ENCODE data around the gene KLHL1.

DNA sequence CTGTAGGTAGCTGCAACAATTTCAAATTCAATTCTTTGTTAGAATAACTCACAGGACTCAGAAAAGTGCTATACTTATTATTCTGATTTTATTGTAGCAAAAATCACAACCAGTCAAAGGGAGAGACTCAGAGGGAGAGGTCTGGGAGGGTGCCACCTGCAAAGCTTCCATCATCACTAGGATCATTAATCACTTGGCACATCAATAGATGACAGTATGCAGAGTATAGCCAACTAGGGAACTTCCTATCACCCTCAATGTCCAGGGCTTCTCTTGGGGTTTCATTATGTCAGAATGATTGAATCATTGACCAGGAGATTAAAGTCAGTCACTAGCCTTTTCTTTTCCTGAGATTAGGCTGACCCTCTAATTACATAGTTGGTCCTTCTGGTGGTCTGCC, 432.0 kb downstream of the KLHL1 start:
- TF ChIP-seq, protein P1, sequence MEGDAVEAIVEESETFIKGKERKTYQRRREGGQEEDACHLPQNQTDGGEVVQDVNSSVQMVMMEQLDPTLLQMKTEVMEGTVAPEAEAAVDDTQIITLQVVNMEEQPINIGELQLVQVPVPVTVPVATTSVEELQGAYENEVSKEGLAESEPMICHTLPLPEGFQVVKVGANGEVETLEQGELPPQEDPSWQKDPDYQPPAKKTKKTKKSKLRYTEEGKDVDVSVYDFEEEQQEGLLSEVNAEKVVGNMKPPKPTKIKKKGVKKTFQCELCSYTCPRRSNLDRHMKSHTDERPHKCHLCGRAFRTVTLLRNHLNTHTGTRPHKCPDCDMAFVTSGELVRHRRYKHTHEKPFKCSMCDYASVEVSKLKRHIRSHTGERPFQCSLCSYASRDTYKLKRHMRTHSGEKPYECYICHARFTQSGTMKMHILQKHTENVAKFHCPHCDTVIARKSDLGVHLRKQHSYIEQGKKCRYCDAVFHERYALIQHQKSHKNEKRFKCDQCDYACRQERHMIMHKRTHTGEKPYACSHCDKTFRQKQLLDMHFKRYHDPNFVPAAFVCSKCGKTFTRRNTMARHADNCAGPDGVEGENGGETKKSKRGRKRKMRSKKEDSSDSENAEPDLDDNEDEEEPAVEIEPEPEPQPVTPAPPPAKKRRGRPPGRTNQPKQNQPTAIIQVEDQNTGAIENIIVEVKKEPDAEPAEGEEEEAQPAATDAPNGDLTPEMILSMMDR (IDR thresholded peaks at IDR 0.05; ENCODE audit: poor library complexity, severe bottlenecking): no peak
- TF ChIP-seq EZH2 (IDR thresholded peaks at IDR 0.05; ENCODE audit: borderline replicate concordance, insufficient read depth, low read length, poor library complexity, severe bottlenecking) (no peak), EP300 (conservative IDR thresholded peaks at IDR 0.05; ENCODE audit: poor library complexity, severe bottlenecking) (no peak), SMC3 (conservative IDR thresholded peaks at IDR 0.05; ENCODE audit: poor library complexity) (no peak), RAD21 (conservative IDR thresholded peaks at IDR 0.05) (no peak), POLR2AphosphoS5 (IDR thresholded peaks at IDR 0.05) (no peak), TAF1 (IDR thresholded peaks at IDR 0.05; ENCODE audit: low read depth) (no peak), MXI1 (conservative IDR thresholded peaks at IDR 0.05; ENCODE audit: poor library complexity, severe bottlenecking) (no peak)
- TF ChIP-seq, protein P2, sequence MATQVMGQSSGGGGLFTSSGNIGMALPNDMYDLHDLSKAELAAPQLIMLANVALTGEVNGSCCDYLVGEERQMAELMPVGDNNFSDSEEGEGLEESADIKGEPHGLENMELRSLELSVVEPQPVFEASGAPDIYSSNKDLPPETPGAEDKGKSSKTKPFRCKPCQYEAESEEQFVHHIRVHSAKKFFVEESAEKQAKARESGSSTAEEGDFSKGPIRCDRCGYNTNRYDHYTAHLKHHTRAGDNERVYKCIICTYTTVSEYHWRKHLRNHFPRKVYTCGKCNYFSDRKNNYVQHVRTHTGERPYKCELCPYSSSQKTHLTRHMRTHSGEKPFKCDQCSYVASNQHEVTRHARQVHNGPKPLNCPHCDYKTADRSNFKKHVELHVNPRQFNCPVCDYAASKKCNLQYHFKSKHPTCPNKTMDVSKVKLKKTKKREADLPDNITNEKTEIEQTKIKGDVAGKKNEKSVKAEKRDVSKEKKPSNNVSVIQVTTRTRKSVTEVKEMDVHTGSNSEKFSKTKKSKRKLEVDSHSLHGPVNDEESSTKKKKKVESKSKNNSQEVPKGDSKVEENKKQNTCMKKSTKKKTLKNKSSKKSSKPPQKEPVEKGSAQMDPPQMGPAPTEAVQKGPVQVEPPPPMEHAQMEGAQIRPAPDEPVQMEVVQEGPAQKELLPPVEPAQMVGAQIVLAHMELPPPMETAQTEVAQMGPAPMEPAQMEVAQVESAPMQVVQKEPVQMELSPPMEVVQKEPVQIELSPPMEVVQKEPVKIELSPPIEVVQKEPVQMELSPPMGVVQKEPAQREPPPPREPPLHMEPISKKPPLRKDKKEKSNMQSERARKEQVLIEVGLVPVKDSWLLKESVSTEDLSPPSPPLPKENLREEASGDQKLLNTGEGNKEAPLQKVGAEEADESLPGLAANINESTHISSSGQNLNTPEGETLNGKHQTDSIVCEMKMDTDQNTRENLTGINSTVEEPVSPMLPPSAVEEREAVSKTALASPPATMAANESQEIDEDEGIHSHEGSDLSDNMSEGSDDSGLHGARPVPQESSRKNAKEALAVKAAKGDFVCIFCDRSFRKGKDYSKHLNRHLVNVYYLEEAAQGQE (IDR thresholded peaks at IDR 0.05; ENCODE audit: borderline replicate concordance): no peak

All from neural cell (in vitro differentiated cells).